Measurements from ENCODE around the gene ZBTB1.

DNA sequence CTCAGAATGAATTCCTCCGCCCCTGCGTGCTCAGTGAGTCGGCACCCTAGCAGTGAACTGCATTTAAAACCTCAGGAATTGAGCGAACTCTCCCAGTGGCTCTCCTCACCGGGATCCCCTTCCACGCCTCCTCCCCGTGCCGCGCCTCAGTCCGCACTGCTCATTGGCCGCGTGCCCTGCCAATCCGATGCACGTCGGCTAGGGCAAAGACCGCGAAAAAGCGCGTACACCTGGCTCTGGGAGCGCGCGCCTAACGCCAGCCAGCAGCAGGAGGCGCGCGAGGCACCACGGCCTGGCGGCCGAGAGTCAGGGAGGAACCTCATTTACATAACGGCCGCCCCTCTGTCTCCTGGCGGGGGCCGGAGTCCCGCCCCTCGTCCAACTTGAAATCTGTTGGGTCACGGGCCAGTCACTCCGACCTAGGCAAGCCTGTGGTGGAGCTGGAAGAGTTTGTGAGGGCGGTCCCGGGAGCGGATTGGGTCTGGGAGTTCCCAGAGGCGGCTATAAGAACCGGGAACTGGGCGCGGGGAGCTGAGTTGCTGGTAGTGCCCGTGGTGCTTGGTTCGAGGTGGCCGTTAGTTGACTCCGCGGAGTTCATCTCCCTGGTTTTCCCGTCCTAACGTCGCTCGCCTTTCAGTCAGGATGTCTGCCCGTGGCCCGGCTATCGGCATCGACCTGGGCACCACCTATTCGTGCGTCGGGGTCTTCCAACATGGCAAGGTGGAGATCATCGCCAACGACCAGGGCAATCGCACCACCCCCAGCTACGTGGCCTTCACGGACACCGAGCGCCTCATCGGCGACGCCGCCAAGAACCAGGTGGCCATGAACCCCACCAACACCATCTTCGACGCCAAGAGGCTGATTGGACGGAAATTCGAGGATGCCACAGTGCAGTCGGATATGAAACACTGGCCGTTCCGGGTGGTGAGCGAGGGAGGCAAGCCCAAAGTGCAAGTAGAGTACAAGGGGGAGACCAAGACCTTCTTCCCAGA lies 35.9 kb downstream of the ZBTB1 start, which contains the start of gene HSPA2:
- TF ChIP-seq, protein P1, sequence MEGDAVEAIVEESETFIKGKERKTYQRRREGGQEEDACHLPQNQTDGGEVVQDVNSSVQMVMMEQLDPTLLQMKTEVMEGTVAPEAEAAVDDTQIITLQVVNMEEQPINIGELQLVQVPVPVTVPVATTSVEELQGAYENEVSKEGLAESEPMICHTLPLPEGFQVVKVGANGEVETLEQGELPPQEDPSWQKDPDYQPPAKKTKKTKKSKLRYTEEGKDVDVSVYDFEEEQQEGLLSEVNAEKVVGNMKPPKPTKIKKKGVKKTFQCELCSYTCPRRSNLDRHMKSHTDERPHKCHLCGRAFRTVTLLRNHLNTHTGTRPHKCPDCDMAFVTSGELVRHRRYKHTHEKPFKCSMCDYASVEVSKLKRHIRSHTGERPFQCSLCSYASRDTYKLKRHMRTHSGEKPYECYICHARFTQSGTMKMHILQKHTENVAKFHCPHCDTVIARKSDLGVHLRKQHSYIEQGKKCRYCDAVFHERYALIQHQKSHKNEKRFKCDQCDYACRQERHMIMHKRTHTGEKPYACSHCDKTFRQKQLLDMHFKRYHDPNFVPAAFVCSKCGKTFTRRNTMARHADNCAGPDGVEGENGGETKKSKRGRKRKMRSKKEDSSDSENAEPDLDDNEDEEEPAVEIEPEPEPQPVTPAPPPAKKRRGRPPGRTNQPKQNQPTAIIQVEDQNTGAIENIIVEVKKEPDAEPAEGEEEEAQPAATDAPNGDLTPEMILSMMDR (IDR thresholded peaks at IDR 0.05), result peak; percentile 60 to 97 (median 90)
- TF ChIP-seq POLR2A (IDR thresholded peaks at IDR 0.05), result peak; percentile 88 to 93

Data from Peyer's patch (tissue), 4 donors.